Cerebellar nuclear complex (tissue), 1 donor: ENCODE measurements around the gene SLC2A5.
"Not testable (repeated sequence)": the region's sequence is repeated elsewhere in the genome, so short reads cannot be mapped to it uniquely, and the experiment has no call there.

Source experiments
- DNase-seq, 2 experiments: peaks; one replicate each; lab custom pipeline; 2025; lab: John Stamatoyannopoulos, UW

SLC2A5 gene

DNA sequence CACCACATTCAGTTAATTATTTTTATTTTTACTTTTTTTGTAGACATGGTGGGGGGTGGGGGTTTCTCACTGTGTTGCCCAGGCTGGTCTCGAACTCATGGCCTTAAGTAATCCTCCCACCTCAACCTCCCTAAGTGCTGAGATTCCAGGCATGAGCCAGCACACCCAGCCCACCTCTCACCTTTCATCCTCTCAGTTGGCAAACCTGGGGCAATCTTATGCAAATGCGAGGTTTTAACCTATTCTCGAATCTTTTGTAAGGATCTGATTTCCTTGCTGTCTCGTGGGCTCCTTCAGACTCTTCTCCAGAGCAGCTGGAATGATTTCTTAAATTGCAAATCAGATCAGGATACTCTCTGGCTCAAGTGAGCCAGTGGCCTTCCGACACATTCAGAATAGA, 36.1 kb downstream of the SLC2A5 start:
- DNase-seq, result no peak

DNA sequence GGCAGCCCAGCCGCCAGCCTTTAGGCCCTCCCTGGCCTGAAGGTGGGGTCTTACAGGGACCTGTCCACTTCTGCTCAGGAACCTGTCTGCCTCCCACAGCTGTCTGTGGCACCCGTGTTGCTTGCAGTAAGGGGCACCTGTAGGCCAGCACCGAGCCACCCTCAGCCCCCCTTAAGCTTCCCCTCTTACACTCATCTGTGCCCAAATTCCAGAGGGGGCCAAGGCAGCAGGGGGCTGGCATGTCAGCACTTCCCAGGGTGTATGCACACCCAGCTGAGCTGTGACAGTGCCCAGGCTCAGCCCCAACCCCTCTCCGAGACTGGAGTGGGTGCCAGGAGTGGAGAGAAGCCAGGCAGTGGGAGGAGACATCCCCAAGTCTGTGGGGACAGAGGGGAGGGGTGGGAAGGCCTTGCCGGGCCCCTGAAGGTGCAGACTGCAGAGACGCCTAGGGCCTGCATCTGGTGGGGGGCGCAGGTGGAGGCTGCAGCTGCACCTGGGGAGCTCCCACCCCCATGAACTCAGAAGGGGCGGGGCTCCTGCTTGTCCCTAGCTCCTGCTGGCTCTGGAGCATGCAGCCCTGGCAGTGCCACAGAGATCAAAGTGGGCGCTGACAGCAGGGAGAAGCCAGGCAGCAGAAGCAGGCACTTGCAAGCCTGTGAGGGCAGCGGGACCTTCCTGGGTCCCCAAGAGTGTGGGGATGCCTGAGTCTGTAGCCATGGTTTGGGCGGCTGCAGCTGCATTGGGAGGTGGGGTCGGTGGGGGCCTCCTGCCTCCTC, 37.8 kb downstream of the SLC2A5 start:
- no peak for DNase-seq

DNA sequence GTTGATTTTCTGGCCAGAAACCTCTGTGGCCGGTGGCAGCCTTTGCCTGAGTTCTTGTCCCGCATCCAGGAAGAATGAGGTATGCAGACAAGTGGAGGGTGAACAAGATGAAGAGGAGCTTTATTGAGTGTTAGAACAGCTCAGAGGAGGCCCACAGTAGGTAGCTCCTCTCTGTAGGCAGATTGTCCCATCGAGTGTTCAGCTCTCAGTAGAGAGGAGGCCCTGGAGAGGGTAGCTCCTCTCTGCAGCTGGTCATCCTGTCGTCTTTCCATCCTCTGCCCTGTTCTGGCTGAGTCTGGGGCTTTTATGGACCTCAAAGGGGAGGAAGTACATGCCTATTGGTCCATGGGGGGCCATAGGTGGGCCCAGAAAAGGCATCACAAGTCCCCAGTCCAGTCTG, 38.4 kb downstream of the SLC2A5 start:
- DNase-seq, result not testable (repeated sequence)

DNA sequence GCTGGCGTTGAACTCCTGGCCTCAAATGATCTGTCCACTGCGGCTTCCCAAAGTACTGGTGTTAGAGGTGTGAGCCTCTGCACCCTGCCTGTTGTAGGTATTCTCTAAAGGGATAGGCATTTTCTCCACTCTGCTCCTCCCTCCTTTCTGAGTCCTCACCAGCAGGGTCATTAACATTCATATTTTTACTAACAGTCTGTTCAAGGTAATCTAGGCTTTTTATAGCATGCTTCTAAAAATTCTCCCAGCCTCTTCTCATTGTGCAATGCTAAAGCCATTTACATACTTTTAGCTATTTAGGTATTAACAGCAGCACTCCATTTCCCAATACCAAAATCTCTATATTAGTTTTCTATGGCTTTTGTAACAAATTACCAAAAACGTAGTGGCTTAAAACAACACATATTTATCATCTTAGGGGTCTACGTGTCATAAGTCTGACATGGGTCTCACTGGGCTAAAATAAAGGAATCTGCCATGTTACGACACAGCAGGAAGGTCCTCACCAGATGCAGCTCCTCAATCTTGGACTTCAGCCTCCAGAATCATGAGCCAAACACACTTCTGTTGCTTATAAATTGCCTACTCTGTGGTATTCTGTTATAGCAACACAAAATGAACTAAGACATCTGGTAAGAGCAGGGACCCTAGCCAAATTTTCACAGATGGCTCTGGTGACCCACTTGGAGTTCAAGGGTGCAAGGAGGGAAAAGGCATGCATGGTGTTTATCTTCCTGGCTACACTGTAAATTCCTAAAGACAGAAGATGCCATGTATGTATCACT, 40.3 kb downstream of the SLC2A5 start:
- DNase-seq, result no peak

DNA sequence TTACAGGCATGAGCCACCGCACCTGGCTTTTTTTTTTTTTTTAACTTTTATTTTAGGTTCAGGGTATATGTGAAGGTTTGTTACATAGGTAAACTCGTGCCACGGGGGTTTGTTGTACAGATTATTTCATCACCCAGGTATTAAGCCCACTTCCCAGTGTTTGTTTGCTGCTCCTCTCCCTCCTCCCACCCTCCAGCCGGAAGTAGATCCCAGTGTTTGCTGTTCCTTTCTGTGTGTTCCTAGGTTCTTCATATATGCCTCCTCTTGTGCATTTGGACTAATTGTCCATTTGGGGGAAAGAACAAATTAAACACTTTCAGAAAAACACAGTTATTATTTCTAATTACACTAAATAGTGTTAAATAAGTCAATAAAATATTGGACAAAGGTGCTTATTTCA, 42.1 kb downstream of the SLC2A5 start:
- no peak for DNase-seq

DNA sequence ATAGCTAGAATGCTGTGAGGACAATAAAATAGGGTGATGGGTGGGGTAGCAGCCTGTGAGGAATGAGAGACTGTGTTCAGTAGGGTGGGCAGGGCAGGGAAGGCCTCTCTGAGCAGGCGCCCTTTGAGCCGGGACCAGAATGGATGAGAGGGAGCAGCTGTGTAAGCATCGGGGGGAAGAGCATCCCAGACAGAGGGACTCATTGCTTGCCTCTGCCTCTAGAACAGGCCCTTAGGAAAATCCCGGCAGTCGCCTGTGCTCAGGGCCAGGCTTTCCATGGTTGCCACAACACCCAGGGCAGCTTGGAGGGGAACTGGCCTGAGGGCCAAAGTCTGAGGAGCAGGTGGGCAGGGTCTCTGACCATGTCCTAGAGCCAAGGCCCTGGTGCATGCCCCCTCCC, 44.0 kb downstream of the SLC2A5 start:
- no peak for DNase-seq

DNA sequence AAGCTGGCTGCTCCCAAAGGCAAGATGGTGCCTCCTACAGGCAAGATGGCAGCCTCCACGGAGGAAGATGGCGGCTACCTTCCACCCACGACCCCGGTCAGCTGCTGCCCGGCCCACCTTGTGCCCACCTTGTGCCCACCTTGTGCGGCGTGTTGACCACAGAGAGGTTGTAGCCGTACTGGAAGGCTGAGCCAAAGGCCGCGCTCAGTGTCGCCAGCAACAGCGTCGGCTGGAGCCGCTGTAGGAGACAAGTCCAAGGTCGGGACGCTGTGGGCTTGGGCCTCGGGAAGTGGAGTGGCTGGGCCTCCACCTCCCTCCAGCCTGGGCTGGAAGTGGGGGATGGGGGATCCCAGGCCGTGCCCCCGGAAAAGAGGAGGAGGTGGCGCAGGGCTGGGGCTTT, 44.6 kb downstream of the SLC2A5 start:
- no peak for DNase-seq

DNA sequence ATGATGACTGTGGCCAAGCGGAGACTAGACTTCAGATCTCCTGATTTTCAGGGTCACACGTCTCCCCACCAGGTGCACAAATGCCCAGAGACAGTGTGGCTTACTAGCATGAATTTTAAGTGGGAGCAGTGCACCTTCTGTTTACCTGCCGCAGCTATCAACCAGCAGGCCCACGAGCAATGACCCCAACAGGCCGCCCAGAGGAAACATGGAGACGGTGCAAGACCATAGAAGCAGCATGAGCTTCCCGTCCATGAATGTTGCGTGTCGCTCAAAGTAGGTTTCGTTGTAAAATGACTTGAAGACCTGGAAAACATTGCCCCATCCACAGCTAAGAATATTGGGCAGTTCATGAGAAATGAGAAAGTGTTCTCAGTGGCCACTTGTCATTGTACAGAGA, 46.7 kb downstream of the SLC2A5 start:
- no peak for DNase-seq

DNA sequence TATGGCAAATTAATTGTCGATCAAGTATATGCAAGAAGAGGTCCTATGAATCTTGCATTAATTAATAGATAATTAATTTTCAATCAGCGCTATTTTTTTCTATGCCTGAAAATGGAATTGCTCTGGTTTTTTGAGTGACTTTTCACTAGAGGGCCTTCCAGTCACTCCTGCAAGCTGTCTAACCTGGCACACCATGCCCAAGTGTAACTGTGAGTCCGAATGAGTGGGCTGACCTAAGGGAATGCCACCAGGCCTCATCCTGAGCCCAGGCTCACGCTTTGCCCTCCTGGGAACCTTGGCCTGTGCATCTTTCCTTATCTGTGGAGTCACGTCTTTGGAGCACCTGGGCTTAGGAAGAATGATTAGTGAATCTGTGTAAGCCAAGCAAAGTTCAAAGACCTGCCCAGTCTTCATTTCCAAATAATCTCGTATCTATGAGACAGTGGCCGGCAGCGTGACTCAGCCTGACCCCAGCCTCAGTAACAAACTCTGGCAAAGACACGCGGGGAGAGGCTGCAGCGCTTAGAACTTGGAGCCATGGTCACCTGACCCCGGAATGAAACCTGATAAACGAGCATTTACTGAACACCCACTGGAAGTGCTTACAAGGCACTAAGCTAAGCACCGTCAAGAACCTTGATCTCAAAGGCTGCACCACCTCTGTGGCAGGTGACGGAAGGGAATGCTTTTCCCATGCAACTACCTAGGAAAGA, 47.3 kb downstream of the SLC2A5 start:
- DNase-seq, result not testable (repeated sequence)

DNA sequence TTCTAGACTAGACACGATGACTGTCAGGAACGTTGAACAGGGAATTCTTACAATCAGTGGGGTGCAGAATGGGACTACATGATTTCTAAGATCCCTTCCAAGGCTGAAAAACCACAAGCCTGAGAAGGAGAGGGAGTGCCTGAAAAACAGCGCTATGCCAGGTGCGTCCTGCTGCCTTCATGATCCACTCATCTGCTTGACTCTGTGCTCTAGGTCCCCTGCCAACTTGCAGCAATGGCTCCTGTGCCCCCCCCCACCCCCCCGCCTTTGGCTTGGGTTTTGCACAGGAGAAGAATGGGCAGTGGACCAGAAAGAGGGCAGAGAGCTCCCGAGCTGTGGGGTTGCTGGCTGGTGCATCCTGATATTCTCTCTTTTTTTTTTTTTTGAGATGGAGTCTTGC, 49.1 kb downstream of the SLC2A5 start:
- DNase-seq, result no peak

DNA sequence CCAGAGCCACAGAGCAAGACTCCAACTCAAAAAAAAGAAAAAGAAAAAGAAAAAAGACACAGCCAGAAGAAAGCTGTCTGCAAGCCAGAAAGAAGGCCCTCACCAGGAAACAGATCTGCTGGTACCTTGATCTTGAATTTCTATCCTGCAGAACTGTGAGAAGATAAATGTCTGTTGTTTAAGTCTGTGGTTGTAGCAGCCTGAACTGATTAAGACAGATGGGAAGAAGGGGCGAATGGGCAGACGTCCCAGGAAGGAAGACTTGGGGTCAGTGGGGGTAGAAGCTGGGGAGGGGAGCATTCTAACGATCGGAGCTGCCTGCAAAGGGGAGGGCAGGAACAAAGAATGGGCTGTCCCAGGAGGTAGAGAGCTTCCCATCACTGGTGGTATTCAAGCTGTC, 49.5 kb downstream of the SLC2A5 start:
- no peak for DNase-seq

DNA sequence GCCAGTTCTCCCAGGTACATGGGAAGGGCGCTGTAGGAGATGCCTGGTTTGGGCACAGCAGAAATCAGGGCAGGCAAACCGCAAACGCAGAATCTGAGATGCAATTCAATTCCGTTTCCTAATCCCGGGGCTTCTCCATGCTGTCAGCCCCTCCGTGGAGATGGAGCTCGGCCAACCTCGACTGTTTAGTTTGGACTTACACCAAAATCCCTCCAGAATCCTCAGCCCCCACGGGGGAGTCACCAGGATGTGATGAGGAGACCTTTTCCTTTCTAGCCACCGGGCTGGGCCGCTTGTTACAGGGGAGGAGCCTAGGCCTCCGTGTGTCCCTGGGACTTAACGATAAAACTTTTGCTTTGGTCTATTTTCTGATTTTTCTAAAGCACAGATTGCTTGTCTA, 51.1 kb downstream of the SLC2A5 start:
- DNase-seq, result no peak

DNA sequence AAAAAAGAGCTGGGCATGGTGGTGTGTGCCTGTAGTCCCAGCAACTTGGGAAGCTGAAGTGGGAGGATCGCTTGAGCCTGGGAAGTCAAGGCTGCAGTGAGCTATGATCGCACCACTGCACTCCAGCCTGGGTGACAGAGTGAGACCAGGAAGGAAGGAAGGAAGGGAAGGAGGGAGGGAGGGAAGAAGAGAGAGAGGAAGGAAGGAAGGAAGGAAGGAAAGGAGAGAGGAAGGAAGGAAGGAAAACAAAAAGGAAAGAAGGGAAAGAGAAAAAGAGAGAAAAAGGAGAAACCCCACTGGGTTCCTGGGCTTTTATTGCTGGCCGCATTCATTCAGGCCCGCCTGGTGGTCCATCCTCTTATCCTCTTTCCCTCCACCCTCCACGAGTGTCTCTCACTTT, 53.0 kb downstream of the SLC2A5 start:
- no peak for DNase-seq

DNA sequence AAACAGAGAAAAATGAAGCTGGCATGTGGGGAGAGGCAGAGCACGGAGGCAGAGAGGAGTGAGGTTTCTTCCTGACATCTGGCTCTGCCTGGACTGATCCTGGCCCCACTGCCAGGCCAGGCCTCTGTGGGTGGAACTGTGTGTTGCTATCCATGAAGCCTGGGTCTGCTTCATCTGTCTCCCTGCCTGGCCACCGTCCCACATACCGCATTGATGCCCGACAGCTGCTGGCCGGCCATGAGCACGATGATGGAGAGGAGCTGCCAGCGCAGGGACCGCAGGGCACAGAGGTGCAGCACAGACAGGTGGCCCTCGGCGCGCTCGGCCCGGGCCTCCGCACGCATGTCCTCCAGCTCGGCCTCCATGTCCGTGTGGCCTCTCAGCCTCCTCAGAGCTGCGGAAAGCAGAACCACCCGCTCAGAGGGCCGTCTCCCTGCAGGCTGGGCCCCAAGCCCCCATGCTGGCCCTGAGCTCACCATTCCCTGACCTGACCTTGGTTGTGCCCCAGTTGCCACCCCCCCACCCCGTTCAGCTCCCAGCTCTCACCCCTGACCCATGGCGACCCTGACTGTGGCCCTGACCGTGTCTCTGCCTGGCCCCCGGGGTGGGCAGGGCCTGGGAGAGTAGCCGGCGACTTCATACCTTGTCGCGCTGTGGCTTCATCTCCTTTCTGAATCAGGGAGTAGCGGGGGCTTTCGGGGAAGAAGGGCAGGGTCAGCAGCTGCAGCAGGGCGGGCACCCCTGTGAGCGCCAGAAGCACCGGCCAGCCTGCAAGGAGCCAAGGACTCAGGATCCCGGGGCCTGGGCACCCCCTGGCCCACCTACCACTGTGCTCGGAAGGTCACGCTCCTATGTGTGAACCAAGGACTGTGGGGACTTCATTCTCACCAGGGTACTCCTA, 54.7 kb downstream of the SLC2A5 start:
- no peak for DNase-seq

DNA sequence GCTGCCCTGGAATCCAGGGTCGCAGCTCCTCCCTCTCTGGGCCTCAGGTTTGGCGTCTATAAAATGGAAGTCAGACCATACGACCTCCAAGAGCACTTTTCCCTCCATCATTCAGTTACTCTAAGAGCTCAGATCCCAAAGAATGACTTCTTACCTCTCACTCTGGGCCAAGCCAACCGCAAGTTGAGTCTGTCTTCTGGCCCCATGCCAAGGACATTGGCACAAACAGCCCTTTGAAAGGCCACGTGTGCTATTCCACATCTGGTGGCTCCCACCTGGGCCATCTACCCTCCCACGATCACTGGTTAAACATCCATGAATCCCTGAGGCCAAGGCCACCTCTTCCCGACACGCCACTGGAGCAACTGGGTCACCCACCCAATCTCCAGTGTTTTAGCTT, 55.6 kb downstream of the SLC2A5 start:
- DNase-seq, result no peak

DNA sequence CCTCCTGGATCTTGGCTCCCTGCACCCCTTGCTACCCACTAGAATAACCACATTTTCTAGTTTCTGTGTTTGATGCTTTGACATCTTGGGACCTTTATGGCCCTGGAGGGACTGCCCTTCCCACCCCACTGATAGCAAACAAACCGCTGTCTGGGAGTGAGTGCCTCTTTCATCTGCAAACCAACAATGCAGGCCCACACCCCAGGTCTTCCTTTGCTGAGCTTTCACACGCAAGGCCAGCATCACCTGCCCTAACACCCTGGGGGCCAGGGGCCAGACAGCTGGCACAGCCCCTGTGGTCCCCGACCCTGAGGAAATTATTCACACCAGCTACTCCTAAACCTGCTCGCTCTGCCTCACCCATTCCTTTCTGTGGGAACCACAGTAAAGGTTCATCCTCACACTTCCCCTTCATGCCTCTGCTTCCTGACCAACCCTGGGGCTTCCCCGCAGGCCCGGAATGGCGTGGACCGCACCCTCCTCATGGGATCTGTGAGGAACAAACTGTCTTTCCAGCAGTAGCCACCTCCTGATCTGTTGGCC, 58.6 kb downstream of the SLC2A5 start:
- DNase-seq, result no peak

DNA sequence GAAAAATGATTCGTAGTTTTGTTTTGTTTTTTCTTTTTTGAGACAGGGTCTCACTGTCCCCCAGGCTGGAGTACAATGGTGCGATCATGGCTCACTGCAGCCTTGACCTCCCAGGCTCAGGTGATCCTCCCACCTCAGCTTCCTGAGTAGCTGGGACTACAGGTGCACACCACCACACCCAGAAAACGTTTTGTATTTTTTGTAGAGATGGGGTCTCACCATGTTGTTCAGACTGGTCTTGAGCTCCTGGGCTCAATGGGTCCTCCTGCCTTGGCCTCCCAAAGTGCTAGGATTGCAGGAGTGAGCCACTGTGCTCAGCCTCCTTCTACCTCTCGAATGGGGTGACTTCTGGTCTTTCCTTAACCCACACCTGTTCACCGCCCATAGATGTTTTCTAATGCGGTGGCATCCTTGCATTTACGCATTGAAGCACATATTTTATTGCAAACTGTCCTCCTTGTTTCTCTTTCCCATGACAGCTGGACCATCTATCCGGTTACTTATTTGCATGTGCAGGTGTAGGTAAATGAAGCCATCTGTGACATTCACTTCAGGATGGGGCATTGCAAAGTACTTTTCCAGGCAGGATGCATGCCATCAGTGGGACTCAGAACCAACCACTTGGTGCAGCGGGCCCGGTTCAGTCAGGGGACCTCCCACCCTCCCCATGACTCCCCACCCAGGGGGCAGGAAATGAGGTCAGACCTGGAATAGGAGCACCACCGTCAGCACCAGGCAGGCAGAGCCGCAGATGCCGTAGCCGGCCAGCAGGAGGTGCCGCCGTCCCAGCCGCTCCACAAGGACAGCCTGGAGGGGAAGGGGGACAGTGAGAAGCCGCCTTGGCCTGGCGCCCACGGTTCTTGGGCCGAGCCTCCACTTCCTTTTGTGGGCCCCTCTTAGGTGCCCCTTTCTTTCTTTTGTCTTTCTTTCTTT, 59.7 kb downstream of the SLC2A5 start:
- DNase-seq, result no peak

DNA sequence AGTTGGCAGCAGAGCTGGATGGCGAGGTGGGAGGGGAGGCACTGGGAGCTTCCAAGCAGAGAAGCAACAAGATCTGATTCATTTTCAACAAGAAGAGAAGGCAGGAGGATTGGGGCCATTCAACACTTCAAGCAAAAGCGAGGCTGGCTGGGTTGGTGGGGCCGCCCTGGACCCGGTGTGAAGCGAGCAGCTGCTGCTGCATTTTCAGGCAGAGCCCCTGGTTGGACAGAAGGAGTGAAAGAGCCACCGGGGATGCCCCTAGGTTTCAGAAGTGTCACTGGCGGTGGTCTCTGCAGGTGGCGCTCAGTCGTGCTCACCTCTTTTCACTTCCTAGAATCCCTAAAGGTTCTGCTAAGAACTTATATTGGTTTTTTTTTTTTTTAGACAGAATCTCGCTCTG, 61.2 kb downstream of the SLC2A5 start:
- DNase-seq, result no peak

DNA sequence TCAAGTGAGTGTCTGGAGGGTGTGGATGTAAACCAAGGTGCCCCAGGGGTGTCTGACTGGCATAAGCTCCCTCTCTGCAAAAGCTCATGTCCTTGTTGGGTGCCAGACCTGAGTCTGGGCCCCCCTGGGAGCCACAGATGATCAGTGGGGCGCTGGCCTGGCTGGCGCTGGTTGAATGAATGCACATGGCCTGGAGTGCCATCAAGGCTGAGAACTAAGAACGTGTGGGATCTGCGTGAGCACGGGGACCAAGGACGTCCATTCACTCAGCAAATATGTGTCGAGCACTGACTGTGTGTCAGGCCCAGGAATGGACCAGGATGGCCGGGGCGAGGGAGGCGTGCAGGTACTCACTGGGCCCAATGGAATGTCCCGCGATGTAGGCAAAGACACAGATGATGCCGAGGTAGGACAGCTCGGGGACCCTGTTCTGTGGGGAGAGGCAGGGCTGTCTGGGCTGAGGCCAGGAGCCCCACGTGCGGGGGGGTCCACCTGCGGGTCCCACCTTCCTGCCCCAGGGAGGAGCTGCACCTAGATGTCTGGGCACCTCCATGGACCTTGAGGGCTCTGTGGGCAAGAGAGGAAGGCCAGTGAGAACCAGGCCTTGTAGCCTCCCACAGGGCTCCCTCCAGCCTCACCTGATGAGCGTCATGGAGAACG, 62.3 kb downstream of the SLC2A5 start:
- no peak for DNase-seq

DNA sequence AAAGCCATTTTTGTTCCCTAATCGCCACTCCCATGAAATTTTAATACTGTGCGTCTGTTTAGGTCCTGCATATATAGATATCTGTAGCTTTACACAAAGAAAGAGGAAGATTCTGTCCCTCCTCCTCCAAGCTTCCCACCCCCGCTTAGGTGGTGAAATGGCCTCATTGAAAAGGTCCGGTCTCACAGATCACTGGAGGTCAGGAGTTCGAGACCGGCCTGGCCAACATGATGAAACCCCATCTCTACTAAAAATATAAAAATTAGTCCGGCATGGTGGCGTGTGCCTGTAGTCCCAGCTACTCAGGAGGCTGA, 64.1 kb downstream of the SLC2A5 start:
- no peak for DNase-seq
